Gastrocnemius medialis (tissue), 4 donors: ENCODE data around the gene PRMT7. TPM values are rescaled to one million over a fixed set of nuclear protein-coding genes. Genes with fewer than 3 reads are reported as not detected.
A peak's percentile ranks its signal among the peaks of the same experiment; 100 is the strongest.

Experiments used
- ATAC-seq, 2 donors: fragments of 150-250 bp; one replicate each; pipeline ENCODE4 v1.9.1; 2016
- DNase-seq, 2 donors: peaks; one replicate each; pipeline ENCODE4 v3.0.0-alpha.2; 2019
- H3K27ac ChIP-seq, 4 donors: fragments of 200-600 bp; sonication (generic); 1 replicate in 1 of 4; 2 replicates in 3 of 4; pipeline ENCODE4 v1.5.1; 2016 to 2018; ENCODE audit warnings: mild to moderate bottlenecking in 2 of 4, moderate library complexity in 1 of 4
- H3K27me3 ChIP-seq, 3 donors: fragments of 200-600 bp; sonication (generic) in 2 of 3; 1 replicate in 1 of 3; 2 replicates in 2 of 3; pipeline versions ENCODE4 v1.5.1 to v1.6.0; 2016 to 2019; ENCODE audit warnings: mild to moderate bottlenecking in 1 of 3, moderate library complexity in 1 of 3
- H3K36me3 ChIP-seq, 2 donors: fragments of 200-600 bp; sonication (generic) in 1 of 2; one replicate each; pipeline ENCODE4 v1.5.1; 2017 to 2018
- H3K4me1 ChIP-seq, 2 donors: fragments of 200-600 bp; sonication (generic) in 1 of 2; one replicate each; pipeline ENCODE4 v1.5.1; 2016 to 2017; ENCODE audit warnings: mild to moderate bottlenecking in 2 of 2
- H3K4me3 ChIP-seq, 4 donors: fragments of 200-600 bp; sonication (generic) in 3 of 4; 1 replicate in 1 of 4; 2 replicates in 3 of 4; pipeline ENCODE4 v1.5.1; 2016 to 2019; ENCODE audit warnings: mild to moderate bottlenecking in 2 of 4
- H3K9me3 ChIP-seq, 3 donors: fragments of 200-600 bp; sonication (generic) in 2 of 3; 1 replicate in 1 of 3; 2 replicates in 2 of 3; pipeline ENCODE4 v1.5.1; 2016 to 2019
- POLR2A ChIP-seq, 2 donors: fragments of 450-650 bp; IDR thresholded peaks; one replicate each; pipeline ENCODE4 v1.6.1; 2017; ENCODE audit warnings: antibody characterized with exemption in 2 of 2, mild to moderate bottlenecking in 2 of 2, moderate library complexity in 2 of 2
- in situ Hi-C, 4 donors: fragments of 200-750 bp; cut with MboI; loops; one replicate each; pipeline versions ENCODE4 v1.15.0 to v1.8.0; 2017; ENCODE audit warnings: low sequenced_read_pairs in 4 of 4
- intact Hi-C: fragments of 100-400 bp; cut with DNase I; formaldehyde crosslinking; loops from one replicate; pipeline ENCODE4 v1.15.1; 2023; ENCODE audit warnings: low total_unique reads
- total RNA-seq, 4 donors: library from RNA; depleted of rRNA; stranded (reverse); fragments of >200 nt; gene quantifications; one replicate each; pipeline versions ENCODE4 v1.1.0 to v1.2.3, GENCODE V29; 2016
- TF ChIP-seq, protein P1 (sequence below), 5 experiments: fragments of 450-650 bp in 3 of 5; fragments of 200-600 bp in 2 of 5; sonication (generic) in 2 of 5; IDR thresholded peaks in 4 of 5; conservative IDR thresholded peaks in 1 of 5; 1 replicate in 4 of 5; 2 replicates in 1 of 5; pipeline ENCODE4 v1.5.1; 2016 to 2019; ENCODE audit warnings: antibody characterized with exemption in 5 of 5, mild to moderate bottlenecking in 3 of 5, moderate library complexity in 3 of 5

The PRMT7 gene
- total RNA-seq, 4 donors from 2014 or later = 22.2 to 41.0 (median 32.8) TPM

GRCh38 chr16:68324780-68325357, 14.1 kb downstream of the PRMT7 start:
- Histone ChIP-seq H3K4me3 (no peak overlapping the region), H3K4me1 (peaks cover 0 to 7% of the 10 kb centered on the region in 2 donors), H3K36me3 (peaks cover 0 to 44% of the 10 kb centered on the region in 2 donors), H3K27me3 (no peaks in the 10 kb centered on the region), H3K27ac (no peak overlapping the region), H3K9me3 (no peaks in the 10 kb centered on the region)
- TF ChIP-seq, protein P1, sequence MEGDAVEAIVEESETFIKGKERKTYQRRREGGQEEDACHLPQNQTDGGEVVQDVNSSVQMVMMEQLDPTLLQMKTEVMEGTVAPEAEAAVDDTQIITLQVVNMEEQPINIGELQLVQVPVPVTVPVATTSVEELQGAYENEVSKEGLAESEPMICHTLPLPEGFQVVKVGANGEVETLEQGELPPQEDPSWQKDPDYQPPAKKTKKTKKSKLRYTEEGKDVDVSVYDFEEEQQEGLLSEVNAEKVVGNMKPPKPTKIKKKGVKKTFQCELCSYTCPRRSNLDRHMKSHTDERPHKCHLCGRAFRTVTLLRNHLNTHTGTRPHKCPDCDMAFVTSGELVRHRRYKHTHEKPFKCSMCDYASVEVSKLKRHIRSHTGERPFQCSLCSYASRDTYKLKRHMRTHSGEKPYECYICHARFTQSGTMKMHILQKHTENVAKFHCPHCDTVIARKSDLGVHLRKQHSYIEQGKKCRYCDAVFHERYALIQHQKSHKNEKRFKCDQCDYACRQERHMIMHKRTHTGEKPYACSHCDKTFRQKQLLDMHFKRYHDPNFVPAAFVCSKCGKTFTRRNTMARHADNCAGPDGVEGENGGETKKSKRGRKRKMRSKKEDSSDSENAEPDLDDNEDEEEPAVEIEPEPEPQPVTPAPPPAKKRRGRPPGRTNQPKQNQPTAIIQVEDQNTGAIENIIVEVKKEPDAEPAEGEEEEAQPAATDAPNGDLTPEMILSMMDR (IDR thresholded peaks at IDR 0.05 in 4 of 5, conservative IDR thresholded peaks at IDR 0.05 in 1 of 5) = no peak
- TF ChIP-seq POLR2A (IDR thresholded peaks at IDR 0.05) = no peak
- DNase-seq (peak in 1 of 2 donors; percentile 2), ATAC-seq (no peak)
- intact Hi-C loops = no loop called here
- in situ Hi-C loops = loop anchor here (5.0 to 25.0 kb wide), 4 partner anchors 63 to 238 kb away; partner anchors contain the start of genes NFATC3 (in 2 of the 4) and SLC7A6 (in 1 of the 4)

DNA sequence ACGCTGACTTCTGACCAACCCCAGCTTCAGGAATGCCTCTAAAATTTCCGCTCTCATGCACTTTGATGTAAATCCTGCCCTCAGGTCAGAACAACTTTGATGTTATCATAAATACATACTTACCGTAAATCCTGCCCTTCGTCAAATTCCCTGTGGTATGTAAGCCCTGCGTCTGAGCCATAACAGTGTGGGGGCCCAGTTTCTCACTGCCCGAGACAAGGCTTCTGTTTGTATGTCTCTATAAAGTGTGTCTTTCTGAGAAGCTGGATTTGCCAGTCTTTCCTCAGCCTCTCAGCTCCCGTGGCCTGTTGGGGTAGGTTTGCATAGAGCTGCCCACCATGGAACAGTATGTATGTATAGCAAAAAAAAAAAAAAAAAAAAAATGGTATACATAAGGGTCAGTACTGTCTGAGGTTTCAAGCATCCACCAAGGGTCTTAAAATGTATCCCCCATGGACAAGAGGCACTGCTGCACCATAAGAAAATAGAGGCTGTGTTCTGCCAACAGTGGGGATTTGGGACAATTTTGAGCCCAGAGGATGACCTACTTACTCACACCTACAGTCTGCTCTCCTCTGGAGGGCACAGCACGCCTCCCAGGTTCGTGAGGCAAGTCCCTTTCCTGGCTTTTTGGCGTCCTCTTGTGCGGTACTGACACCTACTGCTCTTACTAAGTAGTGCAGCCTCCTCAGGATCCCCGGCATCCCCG, 17.5 kb downstream of the PRMT7 start:
- Histone ChIP-seq H3K9me3 (no peaks in the 10 kb centered on the region), H3K27me3 (no peaks in the 10 kb centered on the region), H3K36me3 (peaks cover 0 to 34% of the 10 kb centered on the region in 2 donors), H3K27ac (peak overlapping the region in 2 of 4 donors; percentile 44 to 56), H3K4me3 (no peak overlapping the region), H3K4me1 (peaks cover 0 to 25% of the 10 kb centered on the region in 2 donors)
- intact Hi-C loops (loop anchor here (1.0 kb wide), 2 partner anchors 67 to 89 kb away; no protein-coding TSS in a partner anchor), in situ Hi-C loops (loop anchor here (5.0 to 25.0 kb wide), 3 partner anchors 66 to 241 kb away; partner anchors contain the start of genes NFATC3 (in 2 of the 4) and SLC7A6 (in 1 of the 4))
- DNase-seq (peak; percentile 69 to 87), ATAC-seq (peak; percentile 90)
- TF ChIP-seq POLR2A (IDR thresholded peaks at IDR 0.05) = no peak
- TF ChIP-seq, protein P1 (IDR thresholded peaks at IDR 0.05 in 4 of 5, conservative IDR thresholded peaks at IDR 0.05 in 1 of 5) = peak; percentile 92 to 98 (median 95)

DNA sequence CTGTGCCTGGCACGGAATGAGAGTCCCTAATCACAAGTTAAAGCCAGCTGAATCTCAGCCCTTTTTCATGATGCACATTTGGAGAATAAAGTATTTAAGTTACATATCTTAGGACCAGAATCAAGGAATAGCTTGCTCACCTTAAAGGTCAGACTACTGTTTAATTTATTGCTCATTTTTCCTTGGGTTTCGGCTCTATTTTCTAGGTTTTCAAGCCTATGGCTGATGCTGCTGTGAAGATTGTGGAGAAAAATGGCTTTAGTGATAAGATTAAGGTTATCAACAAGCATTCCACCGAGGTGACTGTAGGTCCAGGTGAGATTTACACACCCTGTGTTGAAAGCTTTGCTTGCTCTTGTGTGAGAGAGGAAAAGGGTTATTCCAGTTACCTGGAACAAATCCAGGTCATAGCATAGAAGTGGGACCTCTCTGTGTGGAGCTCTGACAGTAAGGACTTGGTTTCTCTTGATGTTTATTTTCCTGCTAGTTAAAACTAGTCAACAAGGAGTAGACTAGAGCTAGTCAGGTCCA, 18.1 kb downstream of the PRMT7 start:
- intact Hi-C loops = loop anchor here (1.0 kb wide), 2 partner anchors 68 to 90 kb away; no protein-coding TSS in a partner anchor
- no peak for ATAC-seq
- no peak for DNase-seq
- Histone ChIP-seq H3K9me3 (no peaks in the 10 kb centered on the region), H3K36me3 (peaks cover 0 to 31% of the 10 kb centered on the region in 2 donors), H3K27ac (peak overlapping the region in 1 of 4 donors; percentile 15), H3K4me1 (peaks cover 0 to 30% of the 10 kb centered on the region in 2 donors), H3K27me3 (no peaks in the 10 kb centered on the region), H3K4me3 (no peak overlapping the region)
- in situ Hi-C loops = loop anchor here (5.0 to 25.0 kb wide), 3 partner anchors 67 to 242 kb away; partner anchors contain the start of genes NFATC3 (in 2 of the 4) and SLC7A6 (in 1 of the 4)
- TF ChIP-seq POLR2A (IDR thresholded peaks at IDR 0.05) = no peak
- TF ChIP-seq, protein P1 (IDR thresholded peaks at IDR 0.05 in 4 of 5, conservative IDR thresholded peaks at IDR 0.05 in 1 of 5) = peak in 1 of 5 experiments; percentile 6

GRCh38 chr16:68331879-68332410, 21.1 kb downstream of the PRMT7 start:
- Histone ChIP-seq H3K27ac (peak overlapping the region; percentile 26 to 66 (median 58)), H3K4me3 (no peak overlapping the region), H3K36me3 (peaks cover 0 to 2% of the 10 kb centered on the region in 2 donors), H3K4me1 (peaks cover 0 to 30% of the 10 kb centered on the region in 2 donors), H3K9me3 (no peaks in the 10 kb centered on the region), H3K27me3 (no peaks in the 10 kb centered on the region)
- no peak for DNase-seq
- in situ Hi-C loops = loop anchor here in 2 of 4 donors (5.0 to 25.0 kb wide), 2 partner anchors 70 to 245 kb away; partner anchors contain the start of genes NFATC3 (in 2 of the 2) and SLC7A6 (in 1 of the 2)
- ATAC-seq = no peak
- TF ChIP-seq POLR2A (IDR thresholded peaks at IDR 0.05) = no peak
- TF ChIP-seq, protein P1 (IDR thresholded peaks at IDR 0.05 in 4 of 5, conservative IDR thresholded peaks at IDR 0.05 in 1 of 5) = no peak
- intact Hi-C loops = no loop called here
